ENCODE data around the gene BCL2L14.

Gene BCL2L14

GRCh38 chr12:12039897-12040296, 30.8 kb upstream of the BCL2L14 start:
- no peak for DNase-seq (ENCODE audit: low read depth in 1 of 2, low spot score in 1 of 2)
- Histone ChIP-seq H3K27ac (replicated peaks) (no peak overlapping the region), H3K27me3 (ENCODE audit: insufficient read depth, poor library complexity, severe bottlenecking) (no peaks in the 10 kb centered on the region), H3K4me3 (replicated peaks; ENCODE audit: insufficient read depth, low read length) (no peak overlapping the region)
- TF ChIP-seq, protein P1, sequence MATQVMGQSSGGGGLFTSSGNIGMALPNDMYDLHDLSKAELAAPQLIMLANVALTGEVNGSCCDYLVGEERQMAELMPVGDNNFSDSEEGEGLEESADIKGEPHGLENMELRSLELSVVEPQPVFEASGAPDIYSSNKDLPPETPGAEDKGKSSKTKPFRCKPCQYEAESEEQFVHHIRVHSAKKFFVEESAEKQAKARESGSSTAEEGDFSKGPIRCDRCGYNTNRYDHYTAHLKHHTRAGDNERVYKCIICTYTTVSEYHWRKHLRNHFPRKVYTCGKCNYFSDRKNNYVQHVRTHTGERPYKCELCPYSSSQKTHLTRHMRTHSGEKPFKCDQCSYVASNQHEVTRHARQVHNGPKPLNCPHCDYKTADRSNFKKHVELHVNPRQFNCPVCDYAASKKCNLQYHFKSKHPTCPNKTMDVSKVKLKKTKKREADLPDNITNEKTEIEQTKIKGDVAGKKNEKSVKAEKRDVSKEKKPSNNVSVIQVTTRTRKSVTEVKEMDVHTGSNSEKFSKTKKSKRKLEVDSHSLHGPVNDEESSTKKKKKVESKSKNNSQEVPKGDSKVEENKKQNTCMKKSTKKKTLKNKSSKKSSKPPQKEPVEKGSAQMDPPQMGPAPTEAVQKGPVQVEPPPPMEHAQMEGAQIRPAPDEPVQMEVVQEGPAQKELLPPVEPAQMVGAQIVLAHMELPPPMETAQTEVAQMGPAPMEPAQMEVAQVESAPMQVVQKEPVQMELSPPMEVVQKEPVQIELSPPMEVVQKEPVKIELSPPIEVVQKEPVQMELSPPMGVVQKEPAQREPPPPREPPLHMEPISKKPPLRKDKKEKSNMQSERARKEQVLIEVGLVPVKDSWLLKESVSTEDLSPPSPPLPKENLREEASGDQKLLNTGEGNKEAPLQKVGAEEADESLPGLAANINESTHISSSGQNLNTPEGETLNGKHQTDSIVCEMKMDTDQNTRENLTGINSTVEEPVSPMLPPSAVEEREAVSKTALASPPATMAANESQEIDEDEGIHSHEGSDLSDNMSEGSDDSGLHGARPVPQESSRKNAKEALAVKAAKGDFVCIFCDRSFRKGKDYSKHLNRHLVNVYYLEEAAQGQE (IDR thresholded peaks at IDR 0.05; ENCODE audit: insufficient replicate concordance, low read depth): no peak
- TF ChIP-seq GABPA (IDR thresholded peaks at IDR 0.05; ENCODE audit: low read depth): no peak
- no peak for TF ChIP-seq POLR2AphosphoS5 (IDR thresholded peaks at IDR 0.05; ENCODE audit: low read depth)
- no peak for TF ChIP-seq SPI1 (IDR thresholded peaks at IDR 0.05; ENCODE audit: borderline replicate concordance, low read depth)
- TF ChIP-seq CTCF (IDR thresholded peaks at IDR 0.05; ENCODE audit: insufficient read depth, low read length): no peak

DNA sequence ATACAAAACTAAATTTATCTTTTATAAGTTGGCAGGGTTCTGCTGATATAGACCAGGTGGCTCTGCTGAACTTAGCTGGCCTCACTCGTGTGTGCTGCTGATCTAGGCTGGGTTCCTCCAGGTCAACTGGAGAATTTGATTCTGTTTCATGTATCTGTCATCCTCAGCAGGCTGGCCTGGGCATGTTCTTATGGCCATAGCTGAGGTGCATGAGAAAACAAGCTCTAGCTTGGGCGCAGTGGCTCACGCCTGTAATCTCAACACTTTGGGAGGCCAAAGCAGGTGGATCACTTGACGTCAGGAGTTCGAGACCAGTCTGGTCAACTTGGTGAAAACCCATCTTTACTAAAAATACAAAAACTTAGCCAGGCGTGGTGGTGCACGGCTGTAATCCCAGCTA, 24.3 kb upstream of the BCL2L14 start:
- Histone ChIP-seq H3K4me3 (replicated peaks; ENCODE audit: insufficient read depth, low read length) (no peak overlapping the region), H3K27ac (replicated peaks) (no peak overlapping the region), H3K27me3 (ENCODE audit: insufficient read depth, poor library complexity, severe bottlenecking) (no peaks in the 10 kb centered on the region)
- no peak for DNase-seq (ENCODE audit: low read depth in 1 of 2, low spot score in 1 of 2)
- TF ChIP-seq, protein P1 (IDR thresholded peaks at IDR 0.05; ENCODE audit: insufficient replicate concordance, low read depth): no peak
- TF ChIP-seq GABPA (IDR thresholded peaks at IDR 0.05; ENCODE audit: low read depth): no peak
- no peak for TF ChIP-seq SPI1 (IDR thresholded peaks at IDR 0.05; ENCODE audit: borderline replicate concordance, low read depth)

- Histone ChIP-seq H3K4me3 (replicated peaks; ENCODE audit: insufficient read depth, low read length) (no peak overlapping the region), H3K27ac (replicated peaks) (no peak overlapping the region), H3K27me3 (ENCODE audit: insufficient read depth, poor library complexity, severe bottlenecking) (no peaks in the 10 kb centered on the region)
- TF ChIP-seq CTCF (IDR thresholded peaks at IDR 0.05; ENCODE audit: insufficient read depth, low read length): no peak
- no peak for TF ChIP-seq POLR2AphosphoS5 (IDR thresholded peaks at IDR 0.05; ENCODE audit: low read depth)
- TF ChIP-seq, protein P1 (IDR thresholded peaks at IDR 0.05; ENCODE audit: insufficient replicate concordance, low read depth): no peak
- no peak for TF ChIP-seq GABPA (IDR thresholded peaks at IDR 0.05; ENCODE audit: low read depth)
- no peak for TF ChIP-seq SPI1 (IDR thresholded peaks at IDR 0.05; ENCODE audit: borderline replicate concordance, low read depth)
- DNase-seq (ENCODE audit: low read depth in 1 of 2, low spot score in 1 of 2): no peak
Measured at GRCh38 chr12:12047682-12048081, 23.1 kb upstream of the BCL2L14 start.
